HUES6 (cell line): ENCODE measurements around the gene C9orf152.
"Not testable (repeated sequence)": the region's sequence is repeated elsewhere in the genome, so short reads cannot be mapped to it uniquely, and the experiment has no call there.

ENCODE experiments used
- H3K27ac ChIP-seq: 2 replicates; pipeline ENCODE4 v1.7.0; 2013; ENCODE audit warnings: low read depth, mild to moderate bottlenecking, low read length, inconsistent platforms
- H3K27me3 ChIP-seq: 2 replicates; pipeline ENCODE4 v1.6.1; 2013; ENCODE audit warnings: low read length; ENCODE audit not compliant: control insufficient read depth, insufficient read depth
- H3K36me3 ChIP-seq: 2 replicates; pipeline ENCODE4 v1.6.1; 2013; ENCODE audit warnings: low read length; ENCODE audit not compliant: control insufficient read depth, insufficient read depth
- H3K4me1 ChIP-seq: 2 replicates; pipeline ENCODE4 v1.6.1; 2013; ENCODE audit warnings: low read length; ENCODE audit not compliant: control insufficient read depth, insufficient read depth
- H3K4me3 ChIP-seq: 2 replicates; pipeline ENCODE4 v1.5.1; 2013; ENCODE audit warnings: low read depth, low read length
- H3K9ac ChIP-seq: one replicate; pipeline ENCODE4 v1.6.1; 2013; ENCODE audit warnings: mild to moderate bottlenecking, low read length
- H3K9me3 ChIP-seq: 2 replicates; pipeline ENCODE4 v1.6.1; 2013; ENCODE audit warnings: low read depth, low read length; ENCODE audit not compliant: control insufficient read depth, insufficient read depth

The C9orf152 gene

GRCh38 chr9:110214586-110215355 is 6.8 kb upstream of the C9orf152 start:
- no peaks in the 10 kb centered on the region for H3K4me1 ChIP-seq
- H3K27ac ChIP-seq = no peak overlapping the region
- H3K9me3 ChIP-seq = peaks cover 4% of the 10 kb centered on the region; the same call in 1 of the 2 replicates
- no peaks in the 10 kb centered on the region for H3K27me3 ChIP-seq
- H3K9ac ChIP-seq = no peak overlapping the region
- no peaks in the 10 kb centered on the region for H3K36me3 ChIP-seq
- H3K4me3 ChIP-seq = no peak overlapping the region

GRCh38 chr9:110214090-110214489 is 6.1 kb upstream of the C9orf152 start:
- Histone ChIP-seq H3K27me3 (no peaks in the 10 kb centered on the region), H3K9ac (no peak overlapping the region), H3K4me3 (no peak overlapping the region), H3K9me3 (peaks cover 4% of the 10 kb centered on the region; the same call in 1 of the 2 replicates), H3K27ac (no peak overlapping the region), H3K4me1 (no peaks in the 10 kb centered on the region), H3K36me3 (no peaks in the 10 kb centered on the region)

- Histone ChIP-seq H3K27ac (no peak overlapping the region), H3K36me3 (no peaks in the 10 kb centered on the region), H3K9ac (no peak overlapping the region), H3K27me3 (no peaks in the 10 kb centered on the region), H3K4me3 (no peak overlapping the region), H3K4me1 (no peaks in the 10 kb centered on the region), H3K9me3 (peaks cover 4% of the 10 kb centered on the region; the same call in 1 of the 2 replicates)
Observed at GRCh38 chr9:110213413-110214044, 5.6 kb upstream of the C9orf152 start.

GRCh38 chr9:110207071-110207641 is 803 bp downstream of the C9orf152 start:
- Histone ChIP-seq H3K36me3 (no peaks in the 10 kb centered on the region), H3K4me3 (no peak overlapping the region), H3K9ac (no peak overlapping the region), H3K27ac (no peak overlapping the region), H3K9me3 (peaks cover 4% of the 10 kb centered on the region; the same call in 1 of the 2 replicates), H3K27me3 (no peaks in the 10 kb centered on the region; the same call in 1 of the 2 replicates), H3K4me1 (no peaks in the 10 kb centered on the region)

- H3K36me3 ChIP-seq = no peaks in the 10 kb centered on the region
- no peak overlapping the region for H3K9ac ChIP-seq
- H3K27me3 ChIP-seq = no peaks in the 10 kb centered on the region; the same call in 1 of the 2 replicates
- no peak overlapping the region for H3K4me3 ChIP-seq
- no peak overlapping the region for H3K27ac ChIP-seq
- no peaks in the 10 kb centered on the region for H3K4me1 ChIP-seq
- peaks cover under 1% of the 10 kb centered on the region; the same call in 1 of the 2 replicates for H3K9me3 ChIP-seq
Observed at GRCh38 chr9:110206389-110206788, 1.6 kb downstream of the C9orf152 start.

GRCh38 chr9:110205612-110206011 is 2.3 kb downstream of the C9orf152 start:
- not testable (repeated sequence) for H3K36me3 ChIP-seq, H3K9ac ChIP-seq, H3K9me3 ChIP-seq, H3K4me1 ChIP-seq, H3K27ac ChIP-seq, H3K27me3 ChIP-seq, H3K4me3 ChIP-seq

- no peak overlapping the region for H3K4me3 ChIP-seq
- no peaks in the 10 kb centered on the region for H3K27me3 ChIP-seq
- H3K9me3 ChIP-seq = no peaks in the 10 kb centered on the region
- H3K9ac ChIP-seq = no peak overlapping the region
- H3K36me3 ChIP-seq = no peaks in the 10 kb centered on the region
- H3K27ac ChIP-seq = no peak overlapping the region
- H3K4me1 ChIP-seq = peaks cover 4% of the 10 kb centered on the region; the same call in 1 of the 2 replicates
Observed at GRCh38 chr9:110202232-110202631, 5.7 kb downstream of the C9orf152 start.

GRCh38 chr9:110199643-110200042 is 8.3 kb downstream of the C9orf152 start:
- Histone ChIP-seq H3K9ac (no peak overlapping the region), H3K27me3 (no peaks in the 10 kb centered on the region), H3K4me1 (peaks cover 4% of the 10 kb centered on the region; the same call in 1 of the 2 replicates), H3K27ac (no peak overlapping the region), H3K36me3 (no peaks in the 10 kb centered on the region), H3K4me3 (no peak overlapping the region), H3K9me3 (no peaks in the 10 kb centered on the region)

- Histone ChIP-seq H3K9ac (no peak overlapping the region), H3K4me3 (no peak overlapping the region), H3K9me3 (no peaks in the 10 kb centered on the region), H3K4me1 (peaks cover 4% of the 10 kb centered on the region; the same call in 1 of the 2 replicates), H3K27me3 (no peaks in the 10 kb centered on the region), H3K36me3 (no peaks in the 10 kb centered on the region), H3K27ac (no peak overlapping the region)
Observed at GRCh38 chr9:110198357-110198756, 9.6 kb downstream of the C9orf152 start.

GRCh38 chr9:110197330-110198187 is 10.4 kb downstream of the C9orf152 start:
- Histone ChIP-seq H3K4me3 (no peak overlapping the region), H3K27ac (no peak overlapping the region), H3K4me1 (peaks cover 4% of the 10 kb centered on the region; the same call in 1 of the 2 replicates), H3K9me3 (no peaks in the 10 kb centered on the region), H3K9ac (no peak overlapping the region), H3K36me3 (no peaks in the 10 kb centered on the region), H3K27me3 (no peaks in the 10 kb centered on the region)
